DMS153 (cell line): ENCODE data around the gene CORT.
"Not testable (repeated sequence)": the region's sequence is repeated elsewhere in the genome, so short reads cannot be mapped to it uniquely, and the experiment has no call there.

ENCODE experiments used
- DNase-seq: peaks from one replicate; lab custom pipeline; 2025; lab: John Stamatoyannopoulos, UW

CORT gene

GRCh38 chr1:10438677-10439163 lies 11.1 kb upstream of the CORT start:
- DNase-seq: no peak

- DNase-seq: no peak
Measured at GRCh38 chr1:10440305-10440704, 9.5 kb upstream of the CORT start.

GRCh38 chr1:10440794-10441193 lies 9.0 kb upstream of the CORT start:
- no peak for DNase-seq

GRCh38 chr1:10444248-10444647 lies 5.6 kb upstream of the CORT start:
- DNase-seq: no peak

GRCh38 chr1:10444795-10445397 lies 4.9 kb upstream of the CORT start:
- DNase-seq: no peak

GRCh38 chr1:10446790-10447422 lies 2.9 kb upstream of the CORT start:
- no peak for DNase-seq

- no peak for DNase-seq
Measured at GRCh38 chr1:10450156-10450814, 454 bp downstream of the CORT start.

GRCh38 chr1:10450836-10451235 lies 1.0 kb downstream of the CORT start:
- DNase-seq: no peak

- DNase-seq: no peak
Measured at GRCh38 chr1:10451287-10451686, 1.5 kb downstream of the CORT start.

GRCh38 chr1:10456048-10456447 lies 6.2 kb downstream of the CORT start:
- no peak for DNase-seq

GRCh38 chr1:10456661-10457060 lies 6.8 kb downstream of the CORT start:
- no peak for DNase-seq

- DNase-seq: not testable (repeated sequence)
Measured at GRCh38 chr1:10457462-10457861, 7.6 kb downstream of the CORT start.

- DNase-seq: no peak
Measured at GRCh38 chr1:10457875-10458274, 8.0 kb downstream of the CORT start.

- no peak for DNase-seq
Measured at GRCh38 chr1:10459184-10459583, 9.4 kb downstream of the CORT start.

GRCh38 chr1:10467078-10467477 lies 17.2 kb downstream of the CORT start:
- no peak for DNase-seq

GRCh38 chr1:10470043-10470442 lies 20.2 kb downstream of the CORT start:
- DNase-seq: no peak

GRCh38 chr1:10471411-10472219 lies 21.8 kb downstream of the CORT start:
- DNase-seq: no peak

GRCh38 chr1:10472220-10473144 lies 22.7 kb downstream of the CORT start, which contains the start of gene DFFA:
TSS of gene DFFA (minus strand) at chr1:10472529. CDS start at chr1:10472458, 71 bp downstream.
- DNase-seq: peak; percentile 96

- DNase-seq: no peak
Measured at GRCh38 chr1:10473145-10473765, 23.4 kb downstream of the CORT start.

- DNase-seq: not testable (repeated sequence)
Measured at GRCh38 chr1:10474309-10474612, 24.4 kb downstream of the CORT start.
